Measurements from ENCODE around the gene NCK1.
"Not testable (repeated sequence)": the region's sequence is repeated elsewhere in the genome, so short reads cannot be mapped to it uniquely, and the experiment has no call there.

Gene NCK1

DNA sequence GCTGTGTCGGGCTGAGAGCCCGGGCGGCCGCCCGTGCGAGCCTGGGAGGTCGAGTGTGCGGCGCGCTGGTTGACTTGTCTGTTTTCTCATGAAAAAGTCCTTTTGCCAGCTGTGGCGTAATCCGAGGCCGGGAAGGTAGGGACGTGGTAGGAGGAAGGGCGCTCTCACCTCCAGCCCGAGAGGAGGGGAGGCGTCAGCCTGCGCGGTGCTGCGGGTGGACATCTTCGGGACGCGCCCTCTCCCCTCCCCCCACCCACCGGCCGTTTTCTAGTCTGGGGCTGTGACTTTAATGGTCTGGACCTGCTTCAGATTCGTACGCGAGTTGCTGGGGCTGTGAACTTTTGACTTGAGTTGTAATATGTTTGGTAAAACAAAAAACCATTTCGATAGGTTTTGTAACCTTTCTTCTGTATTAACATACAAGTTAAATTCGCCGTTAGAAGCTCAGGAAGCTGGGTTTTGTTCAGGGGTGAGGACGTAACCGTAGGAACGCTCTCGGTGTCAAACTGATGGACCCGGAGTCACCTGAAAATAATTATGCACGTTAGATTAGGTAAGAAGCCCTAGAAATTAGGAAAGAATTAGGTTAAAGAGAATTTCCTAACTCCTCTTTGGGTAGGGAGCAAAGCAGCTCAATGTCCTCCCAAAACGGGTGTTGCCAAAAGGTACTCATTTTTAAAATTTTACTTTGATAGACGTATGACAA lies 762 bp downstream of the NCK1 start:
- peak in 1 of 2 donors; percentile 23 for DNase-seq (ENCODE audit: low read depth in 2 of 2)

DNA sequence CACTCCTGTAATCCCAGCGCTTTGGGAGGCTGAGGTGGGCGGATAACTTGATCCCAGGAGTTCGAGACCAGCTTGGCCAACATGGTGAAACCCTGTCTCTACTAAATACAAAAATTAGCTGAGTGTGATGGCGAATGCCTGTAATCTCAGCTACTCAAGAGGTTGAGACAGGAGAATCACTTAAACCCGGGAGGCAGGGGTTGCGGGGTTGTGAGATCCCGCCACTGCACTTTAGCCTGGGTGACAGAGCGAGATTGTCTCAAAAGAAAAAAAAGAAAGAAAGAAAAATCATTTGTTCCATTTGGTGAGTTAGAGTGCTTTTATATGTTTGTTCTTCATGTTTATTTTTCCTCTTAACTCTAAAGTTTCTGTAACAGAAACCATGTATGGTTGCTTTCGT lies 7.3 kb downstream of the NCK1 start:
- no peak for DNase-seq (ENCODE audit: low read depth in 2 of 2)

DNA sequence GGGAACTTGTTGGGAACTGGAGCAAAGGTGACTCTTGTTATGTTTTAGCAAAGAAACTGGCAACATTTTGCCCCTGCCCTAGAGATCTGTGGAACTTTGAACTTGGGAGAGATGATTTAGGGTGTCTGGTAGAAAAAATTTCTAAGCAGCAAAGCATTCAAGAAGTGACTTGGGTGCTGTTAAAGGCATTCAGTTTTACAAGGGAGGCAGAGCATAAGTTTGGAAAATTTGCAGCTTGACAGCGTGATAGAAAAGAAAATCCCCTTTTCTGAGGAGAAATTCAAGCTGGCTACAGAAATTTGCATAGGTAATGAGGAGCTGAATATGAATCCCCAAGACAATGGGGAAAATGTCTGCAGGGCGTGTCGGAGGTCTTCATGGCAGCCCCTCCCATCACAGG lies 10.2 kb downstream of the NCK1 start:
- DNase-seq (ENCODE audit: low read depth in 2 of 2): not testable (repeated sequence)

DNA sequence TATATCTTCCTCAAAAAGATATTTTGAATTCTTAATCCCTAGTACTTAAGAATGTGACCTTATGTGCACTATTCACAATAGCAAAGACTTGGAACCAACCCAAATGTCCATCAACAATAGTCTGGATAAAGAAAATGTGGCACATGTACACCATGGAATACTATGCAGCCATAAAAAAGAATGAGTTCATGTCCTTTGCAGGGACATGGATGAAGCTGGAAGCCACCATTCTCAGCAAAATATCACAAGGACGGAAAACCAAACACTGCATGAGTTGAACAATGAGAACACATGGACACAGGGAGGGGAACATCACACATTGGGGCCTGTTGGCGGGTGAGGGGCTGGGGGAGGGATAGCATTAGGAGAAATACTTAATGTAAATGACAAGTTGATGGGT lies 17.5 kb downstream of the NCK1 start:
- DNase-seq (ENCODE audit: low read depth in 2 of 2): not testable (repeated sequence)

DNA sequence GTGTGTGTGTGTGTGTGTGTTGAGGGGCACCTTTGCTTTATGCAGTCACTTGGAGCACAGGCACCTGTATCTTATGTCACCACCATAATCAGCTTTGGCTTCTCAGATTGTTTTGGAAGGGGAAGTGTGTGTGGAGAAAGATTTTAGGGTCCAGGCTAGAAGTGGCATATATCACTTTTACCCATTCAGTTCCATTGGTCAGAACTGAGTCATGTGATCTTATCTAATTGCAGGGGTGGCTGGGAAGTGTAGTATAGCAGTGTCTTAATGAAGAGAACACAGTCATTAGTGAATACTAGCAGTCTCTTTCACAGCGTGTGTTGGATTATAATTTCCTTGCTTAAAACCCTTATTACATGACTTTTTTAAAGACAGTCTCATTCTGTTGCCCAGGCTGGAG lies 20.6 kb downstream of the NCK1 start:
- DNase-seq (ENCODE audit: low read depth in 2 of 2): no peak

DNA sequence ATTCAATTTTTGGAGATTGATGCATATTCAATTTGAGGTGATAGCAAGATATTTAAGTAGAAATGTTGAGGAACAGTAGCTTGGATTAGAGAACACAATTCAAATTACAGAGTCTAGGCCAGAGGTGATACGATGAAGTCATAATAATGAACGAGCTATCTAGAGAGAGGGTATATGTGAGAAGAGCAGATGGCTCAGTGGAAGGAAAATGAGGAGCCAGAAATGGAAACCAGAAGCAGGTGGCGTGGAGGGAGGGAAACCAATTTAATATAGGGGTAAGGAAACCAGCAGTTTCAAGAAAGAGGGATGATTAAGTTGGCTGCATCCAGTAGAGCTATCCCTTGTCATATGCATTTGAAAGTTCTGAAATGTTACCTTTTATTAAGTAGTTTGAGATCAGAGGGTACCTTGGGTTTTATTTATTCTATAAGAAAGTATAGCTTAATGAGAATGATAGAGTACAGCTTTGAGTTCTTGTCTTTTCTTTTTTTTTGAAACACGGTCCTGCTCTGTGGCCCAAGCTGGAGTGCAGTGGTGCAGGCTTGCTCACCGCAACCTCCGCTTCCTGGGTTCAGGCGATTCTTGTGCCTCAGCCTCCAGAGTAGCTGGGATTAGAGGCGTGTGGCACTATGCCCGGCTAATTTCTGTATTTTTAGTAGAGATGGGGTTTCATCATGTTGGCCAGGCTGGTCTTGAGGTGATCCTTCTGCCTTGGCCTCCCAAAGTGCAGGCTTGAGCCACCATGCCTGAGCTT lies 22.1 kb downstream of the NCK1 start:
- DNase-seq (ENCODE audit: low read depth in 2 of 2): no peak

DNA sequence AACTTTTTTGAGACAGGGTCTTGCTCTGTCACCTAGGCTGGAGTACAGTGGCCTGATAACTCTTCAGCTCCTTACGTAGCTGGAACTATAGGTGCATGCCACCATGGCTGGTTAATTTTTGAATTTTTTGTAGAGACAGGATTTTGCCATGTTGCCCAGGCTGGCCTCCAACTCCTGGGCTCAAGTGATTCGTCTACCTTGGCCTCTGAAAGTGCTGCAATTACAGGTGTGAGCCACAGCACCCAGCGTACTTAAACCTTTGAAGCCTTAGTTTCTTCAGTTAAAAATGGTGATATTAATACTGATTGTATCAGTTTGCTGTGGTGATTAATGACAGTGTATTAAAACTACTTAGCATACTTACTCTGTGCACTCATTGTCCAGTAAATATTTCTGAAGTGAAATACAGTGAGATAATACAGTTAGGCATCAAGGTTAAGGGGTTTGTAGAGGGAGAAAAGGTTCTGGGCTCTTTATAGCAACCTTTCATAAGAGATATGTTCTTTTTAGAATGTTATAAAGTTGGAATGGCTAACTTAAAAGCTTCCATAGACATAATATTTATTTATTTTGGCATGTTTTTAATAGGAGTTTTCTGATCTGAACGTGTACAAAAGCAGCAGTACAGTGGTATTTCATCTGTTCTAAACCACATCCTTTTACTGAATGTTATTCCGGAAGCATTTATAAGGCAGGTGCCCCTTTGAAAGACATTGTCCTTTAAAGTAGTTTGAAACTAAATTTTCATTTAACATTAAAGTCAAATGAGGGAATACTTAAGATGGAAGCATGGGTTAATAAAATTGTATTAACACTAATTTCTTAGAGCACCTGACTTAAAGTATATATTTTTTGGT lies 23.6 kb downstream of the NCK1 start:
- no peak for DNase-seq (ENCODE audit: low read depth in 2 of 2)

DNA sequence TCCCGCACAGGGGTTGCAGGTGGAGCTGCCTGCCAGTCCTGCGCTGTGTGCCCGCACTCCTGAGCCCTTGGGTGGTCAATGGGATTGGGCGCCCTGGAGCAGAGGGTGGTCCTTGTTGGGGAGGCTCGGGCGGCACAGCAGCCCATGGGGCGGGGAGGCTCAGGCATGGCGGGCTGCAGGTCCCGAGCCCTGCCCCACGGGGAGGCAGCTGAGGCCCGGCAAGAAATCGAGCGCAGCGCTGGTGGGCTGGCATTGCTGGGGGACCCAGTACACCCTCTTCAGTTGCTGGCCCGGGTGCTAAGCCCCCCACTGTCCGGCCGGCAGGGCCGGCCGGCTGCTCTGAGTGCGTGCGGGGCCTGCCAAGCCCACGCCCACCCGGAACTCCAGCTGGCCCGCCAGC lies 27.9 kb downstream of the NCK1 start:
- DNase-seq (ENCODE audit: low read depth in 2 of 2): no peak

DNA sequence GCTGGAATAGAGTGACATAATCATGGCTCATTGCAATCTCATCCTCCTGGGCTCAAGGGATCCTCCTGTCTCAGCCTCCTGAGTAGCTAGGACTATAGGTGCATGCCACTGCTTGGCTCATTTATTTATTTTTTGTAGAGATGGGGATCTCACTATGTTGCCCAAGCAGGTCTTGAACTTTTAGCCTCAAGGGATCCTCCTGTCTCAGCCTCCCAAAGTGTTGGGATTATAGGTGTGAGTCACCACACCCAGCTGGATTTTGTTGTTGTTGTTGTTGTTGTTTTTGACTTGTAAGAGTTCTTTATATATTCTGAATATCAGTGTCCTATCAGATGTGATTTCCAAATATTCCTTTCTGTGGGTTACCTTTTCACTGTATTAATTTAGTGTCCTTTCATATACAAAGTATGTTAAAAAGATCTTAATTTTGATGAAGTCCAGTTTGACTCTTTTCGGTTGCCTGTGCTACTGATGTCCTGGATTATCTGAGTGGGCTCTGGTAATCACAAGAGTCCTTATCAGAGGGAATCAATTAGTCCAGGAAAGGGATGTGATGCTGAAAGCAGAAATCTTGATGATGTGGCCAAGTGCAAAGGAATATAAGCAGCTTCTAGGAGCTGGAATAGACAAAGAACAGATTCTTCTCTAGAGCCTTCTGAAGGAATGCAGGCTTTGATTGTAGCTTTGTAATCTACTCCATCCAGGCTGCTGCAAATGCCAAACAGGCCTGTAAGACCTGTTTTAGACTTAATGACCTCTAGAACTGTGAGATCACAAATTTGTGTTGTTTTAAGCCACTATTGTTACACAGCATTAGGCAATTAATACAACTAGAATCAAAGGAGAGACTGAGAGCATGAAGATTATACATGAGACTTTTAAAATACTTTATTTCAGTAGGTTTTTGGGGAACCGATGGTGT lies 30.2 kb downstream of the NCK1 start:
- DNase-seq (ENCODE audit: low read depth in 2 of 2): no peak

DNA sequence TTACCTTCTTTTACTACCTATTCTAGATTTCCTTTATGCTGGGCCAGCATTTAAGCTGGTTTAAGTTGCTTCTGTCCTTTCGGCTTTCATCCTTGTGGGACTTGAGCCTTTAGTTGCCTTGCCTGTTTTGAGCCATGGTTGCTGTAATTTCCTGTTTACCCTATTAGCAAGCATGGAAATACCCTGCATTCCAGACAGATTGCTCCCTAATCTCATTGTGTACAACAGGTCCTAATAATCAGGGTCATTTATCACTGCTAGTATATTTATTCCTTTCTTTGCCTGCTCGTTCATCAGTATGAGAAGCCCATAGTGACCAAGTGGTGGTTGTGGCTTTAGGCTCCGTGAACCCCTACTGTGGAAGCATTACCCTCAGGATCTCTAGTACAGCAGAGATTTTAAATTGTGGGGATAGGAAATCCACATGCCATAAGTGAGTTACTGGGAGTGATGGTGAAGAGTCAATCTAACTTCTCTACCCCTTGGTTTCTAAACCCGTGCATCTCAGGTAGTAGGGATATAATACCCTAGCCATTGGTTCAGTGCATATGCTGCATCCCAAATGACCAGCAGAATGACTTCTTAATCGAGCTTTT lies 31.9 kb downstream of the NCK1 start:
- DNase-seq (ENCODE audit: low read depth in 2 of 2): no peak

DNA sequence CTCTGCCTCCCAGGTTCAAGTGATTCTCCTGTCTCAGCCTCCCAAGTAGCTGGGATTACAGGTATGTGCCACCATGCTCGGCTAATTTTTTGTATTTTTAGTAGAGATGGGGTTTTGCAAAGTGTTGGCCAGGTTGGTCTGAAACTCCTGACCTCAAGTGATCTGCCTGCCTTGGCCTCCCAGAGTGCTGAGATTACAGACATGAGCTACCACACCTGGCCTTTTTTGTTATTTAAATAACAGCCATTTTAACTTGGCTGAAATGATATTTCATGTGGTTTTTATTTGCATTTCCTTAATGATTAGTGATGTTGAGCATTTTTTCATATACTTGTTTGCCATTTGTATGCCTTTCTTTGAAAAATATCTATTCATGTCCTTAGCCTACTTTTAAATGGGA lies 35.2 kb downstream of the NCK1 start:
- not testable (repeated sequence) for DNase-seq (ENCODE audit: low read depth in 2 of 2)

DNA sequence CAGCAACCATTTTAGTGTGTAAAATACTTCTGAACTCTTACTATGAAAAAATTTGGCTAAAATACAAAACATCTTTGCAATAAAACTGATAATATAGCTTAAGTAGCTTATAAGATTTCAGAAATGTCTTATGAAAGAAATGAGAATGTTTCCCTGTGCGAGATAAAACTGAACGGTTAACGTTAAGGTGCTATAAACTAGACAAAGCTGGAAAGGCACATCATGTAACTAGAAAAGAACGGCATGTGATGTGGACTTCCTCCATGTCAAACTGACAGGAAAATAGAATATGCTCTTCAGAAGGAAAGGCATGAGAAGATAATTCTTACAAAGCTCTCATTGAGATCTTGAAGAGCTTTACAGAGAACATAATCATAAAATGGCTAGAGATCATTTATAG lies 36.5 kb downstream of the NCK1 start:
- DNase-seq (ENCODE audit: low read depth in 2 of 2): no peak

DNA sequence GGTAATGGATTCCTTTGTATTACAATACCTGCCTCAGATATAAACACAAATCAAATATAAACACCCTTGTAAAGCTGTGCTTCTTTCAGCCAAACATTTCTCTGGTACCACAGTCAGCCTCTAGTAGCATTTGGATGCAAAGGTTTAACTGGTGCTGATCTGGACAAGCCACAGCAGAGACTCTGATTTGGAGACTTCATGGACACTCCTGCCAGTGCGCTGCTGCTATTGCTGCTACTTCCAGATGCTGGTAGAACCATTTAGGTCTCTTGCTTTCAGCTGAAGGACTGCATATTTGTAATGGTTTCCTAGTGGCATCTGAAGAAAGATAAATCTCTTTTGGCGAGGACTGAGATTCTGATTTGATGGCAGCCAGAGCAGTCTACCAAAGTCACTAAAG lies 36.9 kb downstream of the NCK1 start:
- DNase-seq (ENCODE audit: low read depth in 2 of 2): no peak

DNA sequence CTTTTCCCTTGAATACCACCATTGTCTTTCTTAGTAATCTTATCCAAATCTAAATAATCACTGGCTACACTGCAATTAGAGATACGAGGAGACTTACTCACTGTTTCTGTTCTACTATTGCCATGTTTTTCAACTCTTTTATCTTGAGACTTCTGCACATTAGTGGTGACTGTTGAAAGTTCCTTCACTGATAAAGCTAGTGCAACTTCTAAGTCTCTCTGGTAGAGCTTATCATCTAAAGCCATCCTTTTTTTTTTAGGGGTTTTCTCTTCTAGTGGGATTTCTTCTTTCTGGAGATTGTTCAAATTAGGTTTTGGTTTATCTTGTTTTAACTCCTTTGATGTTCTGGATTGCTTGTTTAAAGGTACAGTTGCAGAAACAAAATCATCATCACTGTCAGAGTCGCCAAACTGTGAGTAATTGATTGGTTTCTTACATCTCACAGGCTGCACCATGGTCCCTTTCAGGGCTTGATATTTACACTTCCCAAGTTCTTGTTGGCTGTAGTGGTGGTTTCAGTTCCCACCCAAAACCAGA lies 37.7 kb downstream of the NCK1 start:
- DNase-seq (ENCODE audit: low read depth in 2 of 2): no peak

DNA sequence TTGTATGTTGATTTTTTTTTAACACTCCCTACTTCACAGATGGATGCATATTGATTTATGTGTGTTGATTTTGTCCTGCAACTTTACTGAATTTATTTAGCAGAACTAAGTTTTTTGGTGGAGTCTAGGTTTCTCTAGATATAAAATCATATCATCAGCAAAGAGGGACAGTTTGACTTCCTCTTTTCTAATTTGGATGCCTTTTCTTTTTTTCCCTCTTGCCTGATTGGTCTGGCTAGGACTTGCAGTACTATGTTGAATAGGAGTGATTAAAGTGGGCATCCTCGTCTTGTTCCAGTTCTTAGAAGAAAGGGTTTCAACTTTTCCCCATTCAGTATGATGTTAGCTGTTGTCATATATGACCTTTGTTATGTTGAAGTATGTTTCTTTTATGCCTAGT lies 38.7 kb downstream of the NCK1 start:
- DNase-seq (ENCODE audit: low read depth in 2 of 2): not testable (repeated sequence)

DNA sequence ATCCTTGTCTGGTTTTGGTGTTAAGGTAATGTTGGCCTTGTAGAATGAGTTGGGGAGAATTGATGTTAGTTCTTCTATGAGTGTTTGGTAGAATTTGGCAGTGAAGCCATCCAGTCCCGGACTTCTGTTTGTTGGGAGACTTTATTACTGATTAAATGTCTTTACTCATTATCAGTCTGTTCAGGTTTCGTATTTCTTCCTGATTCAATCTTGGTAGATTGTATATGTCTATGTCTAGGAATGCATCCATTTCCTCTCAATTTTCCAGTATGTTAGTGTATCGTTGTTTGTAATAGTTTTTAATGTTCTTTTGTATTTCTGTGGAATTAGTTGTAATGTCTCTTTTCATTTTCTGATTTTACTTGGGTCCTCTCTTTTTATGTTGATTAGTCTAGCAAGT lies 39.4 kb downstream of the NCK1 start:
- no peak for DNase-seq (ENCODE audit: low read depth in 2 of 2)

DNA sequence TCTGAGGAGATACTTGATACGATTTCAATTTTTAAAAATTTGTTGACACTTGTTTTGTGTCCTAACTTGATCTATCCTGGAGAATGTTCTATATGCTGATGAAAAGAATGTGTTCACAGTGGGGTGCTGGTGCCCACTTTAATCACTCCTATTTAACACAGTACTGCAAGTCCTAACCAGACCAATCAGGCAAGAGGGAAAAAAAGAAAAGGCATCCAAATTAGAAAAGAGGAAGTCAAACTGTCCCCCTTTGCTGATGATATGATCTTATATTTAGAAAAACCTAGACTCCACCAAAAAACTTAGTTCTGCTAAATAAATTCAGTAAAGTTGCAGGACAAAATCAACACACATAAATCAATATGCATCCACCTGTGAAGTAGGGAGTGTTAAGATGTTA lies 40.5 kb downstream of the NCK1 start:
- DNase-seq (ENCODE audit: low read depth in 2 of 2): not testable (repeated sequence)

DNA sequence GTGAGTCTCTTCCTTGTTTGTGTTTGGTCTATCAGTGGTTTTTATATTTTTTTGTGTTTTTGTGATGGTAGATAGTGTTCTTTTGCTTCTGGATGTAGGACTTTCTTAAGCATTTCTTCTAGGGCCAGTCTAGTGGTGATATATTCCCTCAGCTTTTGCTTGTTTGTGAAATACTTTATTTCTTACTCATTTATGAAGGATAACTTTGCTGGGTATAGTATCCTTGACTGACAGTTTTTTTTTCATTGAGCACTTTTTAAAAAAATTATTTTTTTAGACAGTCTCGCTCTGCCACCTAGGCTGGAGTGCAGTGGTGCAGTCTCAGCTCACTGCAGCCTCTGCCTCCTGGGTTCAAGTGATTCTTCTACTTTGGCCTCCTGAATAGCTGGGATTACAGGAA lies 41.9 kb downstream of the NCK1 start:
- no peak for DNase-seq (ENCODE audit: low read depth in 2 of 2)

DNA sequence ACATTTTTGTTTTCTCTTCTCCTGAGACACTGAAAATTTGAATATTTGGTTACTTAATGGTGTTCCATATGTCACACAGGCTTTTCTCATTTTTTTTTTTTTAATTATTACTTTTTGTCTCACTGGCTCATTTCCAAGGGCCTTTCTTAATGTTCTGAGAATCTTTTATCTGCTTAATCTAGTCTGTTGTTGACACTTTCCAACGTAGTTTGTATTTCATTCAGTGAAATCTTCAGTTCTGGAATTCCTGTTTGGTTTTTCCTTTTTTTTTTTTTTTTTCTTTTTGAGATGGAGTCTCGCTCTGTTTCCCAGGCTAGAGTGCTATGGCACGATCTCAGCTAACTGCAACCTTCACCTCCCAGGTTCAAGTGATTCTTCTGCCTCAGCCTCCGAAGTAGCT lies 42.7 kb downstream of the NCK1 start:
- DNase-seq (ENCODE audit: low read depth in 2 of 2): no peak

DNA sequence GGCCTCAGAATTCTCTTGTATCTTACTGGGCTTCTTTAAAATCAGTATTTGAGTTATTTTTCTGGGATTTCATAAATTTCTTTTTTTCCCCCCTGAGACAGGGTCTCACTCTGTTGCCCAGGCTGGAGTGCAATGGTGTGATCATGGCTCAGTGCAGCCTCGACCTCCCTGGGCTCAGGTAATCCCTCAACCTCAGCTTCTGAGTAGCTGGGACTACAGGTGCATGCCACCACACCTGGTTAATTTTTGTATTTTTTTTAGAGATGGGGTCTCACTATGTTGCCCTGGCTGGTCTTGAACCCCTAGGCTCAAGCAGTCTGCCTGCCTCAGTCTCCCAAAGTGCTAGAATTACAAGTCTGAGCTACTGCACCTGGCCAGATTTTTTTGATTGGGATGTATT lies 43.5 kb downstream of the NCK1 start:
- DNase-seq (ENCODE audit: low read depth in 2 of 2): no peak

DNA sequence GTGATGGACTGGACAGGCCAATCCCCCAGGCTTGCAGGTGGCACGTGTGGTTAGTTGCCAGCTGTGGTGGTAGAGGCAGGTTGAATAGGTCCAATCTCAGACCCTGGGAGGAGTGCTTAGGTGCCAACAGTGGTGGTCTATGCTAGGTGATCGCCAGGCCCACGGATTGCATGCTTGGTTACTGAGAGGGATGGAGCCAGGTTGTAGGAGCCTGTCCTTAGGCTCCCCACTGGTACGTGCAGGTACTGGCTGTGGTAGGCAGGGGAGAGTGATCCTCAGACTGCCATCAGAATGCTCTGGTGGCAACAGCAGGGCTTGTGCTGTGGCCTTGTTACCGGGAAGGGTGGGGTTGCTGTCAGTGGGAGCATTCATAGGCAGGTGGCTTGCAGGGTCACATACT lies 44.7 kb downstream of the NCK1 start:
- DNase-seq (ENCODE audit: low read depth in 2 of 2): no peak
